Activated B cell treated with CpG ODN at 0.5 μM for 24 hours (primary cell): ENCODE results near the gene PNPLA5. TPM values are rescaled to one million over a fixed set of nuclear protein-coding genes. Genes with fewer than 3 reads are reported as not detected.

Experiments used
- ATAC-seq: fragments of 200-7000 bp; cut with Tn5 transposase; one replicate; pipeline ENCODE4 v1.10.0; 2021; ENCODE audit warnings: low read depth, mild to moderate bottlenecking, moderate library complexity
- CTCF ChIA-PET: fragments of 350-600 bp; sonication (Branson Sonifier 250); formaldehyde crosslinking; loops from one replicate; lab custom pipeline; 2021; ENCODE audit warnings: antibody characterized with exemption; lab: Charles Lee
- POLR2A ChIA-PET: fragments of 350-600 bp; sonication (Branson Sonifier 250); formaldehyde crosslinking; loops from one replicate; lab custom pipeline; 2021; ENCODE audit warnings: antibody characterized with exemption; lab: Charles Lee
- DNase-seq: peaks from one replicate; pipeline ENCODE4 v3.0.0; 2022
- H3K27ac Mint-ChIP-seq: one replicate; pipeline ENCODE4 v1.8.0; 2020; ENCODE audit warnings: mixed read lengths
- H3K27me3 Mint-ChIP-seq: one replicate; pipeline ENCODE4 v1.8.0; 2021; ENCODE audit warnings: mixed read lengths
- H3K36me3 Mint-ChIP-seq: one replicate; pipeline ENCODE4 v1.8.0; 2021; ENCODE audit warnings: low read depth, mixed read lengths
- H3K4me1 Mint-ChIP-seq: one replicate; pipeline ENCODE4 v1.8.0; 2021; ENCODE audit warnings: mixed read lengths
- H3K4me3 Mint-ChIP-seq: one replicate; pipeline ENCODE4 v1.8.0; 2020; ENCODE audit warnings: mild to moderate bottlenecking, mixed read lengths
- H3K9me3 Mint-ChIP-seq: one replicate; pipeline ENCODE4 v1.8.0; 2020; ENCODE audit warnings: mixed read lengths
- CTCF ChIP-seq: fragments of 200-600 bp; IDR thresholded peaks from one replicate; pipeline ENCODE4 v1.8.0; 2022; ENCODE audit warnings: antibody characterized with exemption, mild to moderate bottlenecking
- intact Hi-C: fragments of 100-400 bp; cut with micrococcal nuclease; formaldehyde crosslinking; loops from one replicate; pipeline ENCODE4 v1.15.1; 2024
- total RNA-seq: library from RNA; stranded (reverse); gene quantifications from 2 replicates; pipeline ENCODE4 v1.2.3, GENCODE V29; 2022

Gene PNPLA5
- total RNA-seq, 1 donor from 2014 or later: not detected

- Mint-ChIP-seq H3K36me3 (no peaks in the 10 kb centered on the region), H3K9me3 (no peaks in the 10 kb centered on the region), H3K27ac (no peak overlapping the region), H3K4me1 (no peaks in the 10 kb centered on the region), H3K27me3 (peaks cover 18% of the 10 kb centered on the region), H3K4me3 (no peak overlapping the region)
- intact Hi-C loops: no loop called here
- DNase-seq (no peak), ATAC-seq (no peak)
- TF ChIP-seq CTCF: no peak
- CTCF ChIA-PET: no interaction called here
- POLR2A ChIA-PET: no interaction called here
Measured at GRCh38 chr22:43901976-43902643, 10.3 kb upstream of the PNPLA5 start.

GRCh38 chr22:43900206-43900605 lies 8.4 kb upstream of the PNPLA5 start:
- no peak for TF ChIP-seq CTCF
- no peak for ATAC-seq
- peaks cover 15% of the 10 kb centered on the region for H3K27me3 Mint-ChIP-seq

GRCh38 chr22:43897751-43898261 lies 6.0 kb upstream of the PNPLA5 start:
- Mint-ChIP-seq H3K36me3 (no peaks in the 10 kb centered on the region), H3K4me3 (no peak overlapping the region), H3K27me3 (peaks cover 13% of the 10 kb centered on the region), H3K27ac (no peak overlapping the region), H3K4me1 (no peaks in the 10 kb centered on the region), H3K9me3 (no peaks in the 10 kb centered on the region)
- ChIA-PET CTCF (interaction anchor here (1.7 kb wide), 1 partner anchor 15 kb away, joined by 4 read pairs; no protein-coding TSS in a partner anchor), POLR2A (no interaction called here)
- ATAC-seq (no peak), DNase-seq (no peak)
- intact Hi-C loops: no loop called here
- no peak for TF ChIP-seq CTCF

More at GRCh38 chr22:43900206-43900605, 8.4 kb upstream of the PNPLA5 start:
- no peaks in the 10 kb centered on the region for H3K9me3 Mint-ChIP-seq
- CTCF ChIA-PET: no interaction called here
- POLR2A ChIA-PET: no interaction called here
- no peak overlapping the region for H3K4me3 Mint-ChIP-seq
- no peaks in the 10 kb centered on the region for H3K36me3 Mint-ChIP-seq
- intact Hi-C loops: no loop called here
- no peaks in the 10 kb centered on the region for H3K4me1 Mint-ChIP-seq
- no peak overlapping the region for H3K27ac Mint-ChIP-seq
- DNase-seq: no peak

- ChIA-PET CTCF (no interaction called here), POLR2A (no interaction called here)
- no peak overlapping the region for H3K27ac Mint-ChIP-seq
- ATAC-seq (no peak), DNase-seq (no peak)
- no peak for TF ChIP-seq CTCF
- H3K36me3 Mint-ChIP-seq: no peaks in the 10 kb centered on the region
- H3K4me3 Mint-ChIP-seq: no peak overlapping the region
- no peaks in the 10 kb centered on the region for H3K9me3 Mint-ChIP-seq
- H3K4me1 Mint-ChIP-seq: peaks cover 3% of the 10 kb centered on the region
- peaks cover 22% of the 10 kb centered on the region for H3K27me3 Mint-ChIP-seq
- intact Hi-C loops: no loop called here
Measured at GRCh38 chr22:43895986-43896645, 4.3 kb upstream of the PNPLA5 start.

GRCh38 chr22:43894122-43894521 lies 2.3 kb upstream of the PNPLA5 start:
- Mint-ChIP-seq H3K4me1 (peaks cover 3% of the 10 kb centered on the region), H3K27ac (no peak overlapping the region), H3K4me3 (no peak overlapping the region), H3K36me3 (no peaks in the 10 kb centered on the region), H3K27me3 (peaks cover 34% of the 10 kb centered on the region), H3K9me3 (no peaks in the 10 kb centered on the region)
- CTCF ChIA-PET: no interaction called here
- no peak for ATAC-seq
- POLR2A ChIA-PET: no interaction called here
- intact Hi-C loops: no loop called here
- no peak for TF ChIP-seq CTCF
- DNase-seq: no peak
